ENCODE results near the gene PYCARD.
"Not testable (repeated sequence)": the region's sequence is repeated elsewhere in the genome, so short reads cannot be mapped to it uniquely, and the experiment has no call there.

DNA sequence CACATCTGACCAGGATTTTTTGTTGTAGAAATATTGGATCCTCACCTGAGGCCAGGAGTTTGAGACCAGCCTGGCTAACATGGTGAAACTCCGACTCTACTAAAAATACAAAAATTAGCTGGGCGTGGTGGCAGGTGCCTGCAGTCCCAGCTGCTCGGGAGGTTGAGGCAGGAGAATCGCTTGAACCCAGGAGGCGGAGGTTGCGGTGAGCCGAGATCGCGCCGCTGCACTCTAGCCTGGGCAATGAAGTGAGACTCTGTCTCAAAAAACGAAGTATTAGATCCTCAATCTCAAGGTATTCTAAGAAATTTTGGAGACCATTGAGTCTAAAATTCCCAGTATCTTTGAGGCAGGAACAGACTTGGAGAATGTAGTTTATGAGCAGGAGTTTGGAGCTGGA is 6.7 kb downstream of the PYCARD start:
- TF ChIP-seq, protein P1, sequence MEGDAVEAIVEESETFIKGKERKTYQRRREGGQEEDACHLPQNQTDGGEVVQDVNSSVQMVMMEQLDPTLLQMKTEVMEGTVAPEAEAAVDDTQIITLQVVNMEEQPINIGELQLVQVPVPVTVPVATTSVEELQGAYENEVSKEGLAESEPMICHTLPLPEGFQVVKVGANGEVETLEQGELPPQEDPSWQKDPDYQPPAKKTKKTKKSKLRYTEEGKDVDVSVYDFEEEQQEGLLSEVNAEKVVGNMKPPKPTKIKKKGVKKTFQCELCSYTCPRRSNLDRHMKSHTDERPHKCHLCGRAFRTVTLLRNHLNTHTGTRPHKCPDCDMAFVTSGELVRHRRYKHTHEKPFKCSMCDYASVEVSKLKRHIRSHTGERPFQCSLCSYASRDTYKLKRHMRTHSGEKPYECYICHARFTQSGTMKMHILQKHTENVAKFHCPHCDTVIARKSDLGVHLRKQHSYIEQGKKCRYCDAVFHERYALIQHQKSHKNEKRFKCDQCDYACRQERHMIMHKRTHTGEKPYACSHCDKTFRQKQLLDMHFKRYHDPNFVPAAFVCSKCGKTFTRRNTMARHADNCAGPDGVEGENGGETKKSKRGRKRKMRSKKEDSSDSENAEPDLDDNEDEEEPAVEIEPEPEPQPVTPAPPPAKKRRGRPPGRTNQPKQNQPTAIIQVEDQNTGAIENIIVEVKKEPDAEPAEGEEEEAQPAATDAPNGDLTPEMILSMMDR (IDR thresholded peaks at IDR 0.05): not testable (repeated sequence)
- TF ChIP-seq POLR2A (IDR thresholded peaks at IDR 0.05): not testable (repeated sequence)
